MCF 10A (cell line): ENCODE results near the gene MFN2. TPM values are rescaled to one million over a fixed set of nuclear protein-coding genes. Genes with fewer than 3 reads are reported as not detected.

Experiments
- microRNA-seq: library from miRNA; unstranded; fragments of <30 nt; microRNA quantifications from one replicate; pipeline ENCODE4 v1.2.0, GENCODE V29; 2022
- total RNA-seq: library from RNA; stranded (reverse); gene quantifications from 2 replicates; pipeline ENCODE4 v1.2.3, GENCODE V29; 2022

Gene MFN2
- total RNA-seq, 1 experiment from 2014 or later, result 105 TPM

Small RNAs within 50 kb of the gene (microRNA-seq; reads per million reads assigned to microRNA genes)
- 0.53 reads per million for gene MIR6729

Other genes starting within 250 kb of the MFN2 start
- 68.4 and 73.1 TPM in 2 replicates for gene AGTRAP, start 244.3 kb upstream of the MFN2 start, total RNA-seq
- not detected in 2 replicates for gene C1orf167, start 218.3 kb upstream of the MFN2 start, total RNA-seq
- gene MTHFR, start 174.5 kb upstream of the MFN2 start, total RNA-seq, result 14.0 and 17.8 TPM in 2 replicates
- gene CLCN6, start 174.3 kb upstream of the MFN2 start, total RNA-seq, result 12.3 and 24.7 TPM in 2 replicates
- not detected in 2 replicates for gene NPPA, start 132.7 kb upstream of the MFN2 start, total RNA-seq
- gene NPPB, start 121.5 kb upstream of the MFN2 start, total RNA-seq, result not detected in 2 replicates
- 20.4 and 24.3 TPM in 2 replicates for gene KIAA2013, start 54.0 kb upstream of the MFN2 start, total RNA-seq
- gene PLOD1, start 45.7 kb upstream of the MFN2 start, total RNA-seq, result 47.2 and 48.2 TPM in 2 replicates
- 22.1 and 25.3 TPM in 2 replicates for gene MIIP, start 39.1 kb downstream of the MFN2 start, total RNA-seq
- gene TNFRSF8, start 82.9 kb downstream of the MFN2 start, total RNA-seq, result not detected in 2 replicates
- 0.22 TPM in 1 of 2 replicates, not detected in the other for gene TNFRSF1B, start 186.5 kb downstream of the MFN2 start, total RNA-seq
- gene VPS13D, start 249.6 kb downstream of the MFN2 start, total RNA-seq, result 36.5 and 39.3 TPM in 2 replicates